Thyroid gland (tissue), 4 donors: ENCODE data around the gene BRIP1.

Experiments
- POLR2A ChIP-seq, 2 donors: fragments of 450-650 bp; IDR thresholded peaks; one replicate each; pipeline ENCODE4 v1.6.1; 2017; ENCODE audit warnings: antibody characterized with exemption in 2 of 2, mild to moderate bottlenecking in 2 of 2, moderate library complexity in 1 of 2
- TF ChIP-seq, protein P1 (sequence below), 6 experiments: fragments of 200-600 bp in 3 of 6; fragments of 450-650 bp in 3 of 6; sonication (generic) in 3 of 6; IDR thresholded peaks; one replicate each; pipeline ENCODE4 v1.5.1; 2016 to 2019; ENCODE audit warnings: antibody characterized with exemption in 6 of 6, mild to moderate bottlenecking in 2 of 6, inconsistent platforms in 1 of 6, moderate library complexity in 1 of 6

DNA sequence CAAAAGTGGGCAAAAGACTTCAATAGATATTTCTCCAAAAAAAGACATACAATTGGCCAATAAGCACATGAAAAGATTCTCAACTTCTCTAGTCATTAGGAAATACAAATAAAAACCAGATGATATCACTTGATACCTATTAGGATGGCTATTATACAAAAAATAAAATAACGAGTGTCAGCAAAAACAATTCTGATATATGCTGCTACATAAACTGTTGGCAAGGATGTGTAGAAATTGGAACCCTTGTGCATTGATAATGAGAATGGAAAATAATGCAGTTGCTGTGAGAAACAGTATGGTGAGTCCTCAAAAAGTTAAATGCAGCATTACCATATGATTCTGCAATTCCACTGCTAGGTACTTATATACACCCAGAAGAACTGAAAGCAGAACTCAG, 80.6 kb downstream of the BRIP1 start:
- TF ChIP-seq, protein P1, sequence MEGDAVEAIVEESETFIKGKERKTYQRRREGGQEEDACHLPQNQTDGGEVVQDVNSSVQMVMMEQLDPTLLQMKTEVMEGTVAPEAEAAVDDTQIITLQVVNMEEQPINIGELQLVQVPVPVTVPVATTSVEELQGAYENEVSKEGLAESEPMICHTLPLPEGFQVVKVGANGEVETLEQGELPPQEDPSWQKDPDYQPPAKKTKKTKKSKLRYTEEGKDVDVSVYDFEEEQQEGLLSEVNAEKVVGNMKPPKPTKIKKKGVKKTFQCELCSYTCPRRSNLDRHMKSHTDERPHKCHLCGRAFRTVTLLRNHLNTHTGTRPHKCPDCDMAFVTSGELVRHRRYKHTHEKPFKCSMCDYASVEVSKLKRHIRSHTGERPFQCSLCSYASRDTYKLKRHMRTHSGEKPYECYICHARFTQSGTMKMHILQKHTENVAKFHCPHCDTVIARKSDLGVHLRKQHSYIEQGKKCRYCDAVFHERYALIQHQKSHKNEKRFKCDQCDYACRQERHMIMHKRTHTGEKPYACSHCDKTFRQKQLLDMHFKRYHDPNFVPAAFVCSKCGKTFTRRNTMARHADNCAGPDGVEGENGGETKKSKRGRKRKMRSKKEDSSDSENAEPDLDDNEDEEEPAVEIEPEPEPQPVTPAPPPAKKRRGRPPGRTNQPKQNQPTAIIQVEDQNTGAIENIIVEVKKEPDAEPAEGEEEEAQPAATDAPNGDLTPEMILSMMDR (IDR thresholded peaks at IDR 0.05) = no peak
- no peak for TF ChIP-seq POLR2A (IDR thresholded peaks at IDR 0.05)
